ENCODE measurements around the gene AMOTL1. TPM values are rescaled to one million over a fixed set of nuclear protein-coding genes. Genes with fewer than 3 reads are reported as not detected.
A peak's percentile ranks its signal among the peaks of the same experiment; 100 is the strongest.

Gene AMOTL1
- total RNA-seq, 3 donors from 2014 or later = 0.25 to 0.73 (median 0.69) TPM

GRCh38 chr11:94771390-94771789 is 3.2 kb downstream of the AMOTL1 start:
- no peak for DNase-seq
- Mint-ChIP-seq H3K9me3 (no peaks in the 10 kb centered on the region), H3K27me3 (ENCODE audit: low read depth) (peaks cover 34% of the 10 kb centered on the region), H3K36me3 (ENCODE audit: insufficient read depth) (no peaks in the 10 kb centered on the region), H3K4me3 (no peak overlapping the region), H3K4me1 (ENCODE audit: low read depth) (peaks cover 7% of the 10 kb centered on the region)
- no peak for ATAC-seq

- ATAC-seq (no peak), DNase-seq (no peak)
- H3K4me3 Mint-ChIP-seq = no peak overlapping the region
- no peaks in the 10 kb centered on the region for H3K9me3 Mint-ChIP-seq
- peaks cover 7% of the 10 kb centered on the region for H3K4me1 Mint-ChIP-seq (ENCODE audit: low read depth)
- no peaks in the 10 kb centered on the region for H3K36me3 Mint-ChIP-seq (ENCODE audit: insufficient read depth)
- peaks cover 38% of the 10 kb centered on the region for H3K27me3 Mint-ChIP-seq (ENCODE audit: low read depth)
These were observed 3.8 kb downstream of the AMOTL1 start for GRCh38 chr11:94771951-94772350.

GRCh38 chr11:94773842-94774241 is 5.7 kb downstream of the AMOTL1 start:
- Mint-ChIP-seq H3K27me3 (ENCODE audit: low read depth) (peaks cover 38% of the 10 kb centered on the region), H3K4me1 (ENCODE audit: low read depth) (peaks cover 5% of the 10 kb centered on the region), H3K4me3 (no peak overlapping the region), H3K36me3 (ENCODE audit: insufficient read depth) (no peaks in the 10 kb centered on the region), H3K9me3 (no peaks in the 10 kb centered on the region)
- DNase-seq (no peak), ATAC-seq (no peak)

- no peak for ATAC-seq
- peaks cover 37% of the 10 kb centered on the region for H3K27me3 Mint-ChIP-seq (ENCODE audit: low read depth)
- DNase-seq = no peak
- peaks cover 4% of the 10 kb centered on the region for H3K4me1 Mint-ChIP-seq (ENCODE audit: low read depth)
- H3K36me3 Mint-ChIP-seq (ENCODE audit: insufficient read depth) = no peaks in the 10 kb centered on the region
- H3K4me3 Mint-ChIP-seq = no peak overlapping the region
- H3K9me3 Mint-ChIP-seq = no peaks in the 10 kb centered on the region
These were observed 6.2 kb downstream of the AMOTL1 start for GRCh38 chr11:94774345-94774744.

GRCh38 chr11:94775567-94776327 is 7.6 kb downstream of the AMOTL1 start:
- H3K27me3 Mint-ChIP-seq (ENCODE audit: low read depth) = peaks cover 24% of the 10 kb centered on the region
- H3K4me1 Mint-ChIP-seq (ENCODE audit: low read depth) = peaks cover 5% of the 10 kb centered on the region

GRCh38 chr11:94776351-94777321 is 8.5 kb downstream of the AMOTL1 start:
- Mint-ChIP-seq H3K27me3 (ENCODE audit: low read depth) (peaks cover 17% of the 10 kb centered on the region), H3K4me1 (ENCODE audit: low read depth) (peaks cover 10% of the 10 kb centered on the region)
- no peak for ATAC-seq

More at GRCh38 chr11:94775567-94776327, 7.6 kb downstream of the AMOTL1 start:
- DNase-seq = no peak
- no peaks in the 10 kb centered on the region for H3K36me3 Mint-ChIP-seq (ENCODE audit: insufficient read depth)
- no peak overlapping the region for H3K4me3 Mint-ChIP-seq
- no peaks in the 10 kb centered on the region for H3K9me3 Mint-ChIP-seq
- no peak for ATAC-seq

GRCh38 chr11:94780432-94780831 is 12.3 kb downstream of the AMOTL1 start:
- DNase-seq (no peak), ATAC-seq (no peak)
- peaks cover 10% of the 10 kb centered on the region for H3K4me1 Mint-ChIP-seq (ENCODE audit: low read depth)
- no peaks in the 10 kb centered on the region for H3K9me3 Mint-ChIP-seq
- H3K27me3 Mint-ChIP-seq (ENCODE audit: low read depth) = peaks cover 16% of the 10 kb centered on the region
- peak overlapping the region; percentile 2 for H3K4me3 Mint-ChIP-seq
- no peaks in the 10 kb centered on the region for H3K36me3 Mint-ChIP-seq (ENCODE audit: insufficient read depth)

More at GRCh38 chr11:94776351-94777321, 8.5 kb downstream of the AMOTL1 start:
- DNase-seq = no peak
- no peaks in the 10 kb centered on the region for H3K36me3 Mint-ChIP-seq (ENCODE audit: insufficient read depth)
- no peaks in the 10 kb centered on the region for H3K9me3 Mint-ChIP-seq
- no peak overlapping the region for H3K4me3 Mint-ChIP-seq

- DNase-seq (no peak), ATAC-seq (no peak)
- Mint-ChIP-seq H3K4me1 (ENCODE audit: low read depth) (peaks cover 10% of the 10 kb centered on the region), H3K4me3 (no peak overlapping the region), H3K9me3 (no peaks in the 10 kb centered on the region), H3K36me3 (ENCODE audit: insufficient read depth) (no peaks in the 10 kb centered on the region), H3K27me3 (ENCODE audit: low read depth) (peaks cover 13% of the 10 kb centered on the region)
These were observed 13.7 kb downstream of the AMOTL1 start for GRCh38 chr11:94781837-94782236.

GRCh38 chr11:94782446-94782845 is 14.3 kb downstream of the AMOTL1 start:
- H3K4me3 Mint-ChIP-seq = no peak overlapping the region
- no peak for DNase-seq
- peaks cover 12% of the 10 kb centered on the region for H3K27me3 Mint-ChIP-seq (ENCODE audit: low read depth)
- H3K4me1 Mint-ChIP-seq (ENCODE audit: low read depth) = peaks cover 10% of the 10 kb centered on the region
- ATAC-seq = no peak
- no peaks in the 10 kb centered on the region for H3K36me3 Mint-ChIP-seq (ENCODE audit: insufficient read depth)
- H3K9me3 Mint-ChIP-seq = no peaks in the 10 kb centered on the region

GRCh38 chr11:94784884-94785283 is 16.7 kb downstream of the AMOTL1 start:
- ATAC-seq (no peak), DNase-seq (no peak)
- H3K4me1 Mint-ChIP-seq (ENCODE audit: low read depth) = peaks cover 10% of the 10 kb centered on the region
- no peaks in the 10 kb centered on the region for H3K36me3 Mint-ChIP-seq (ENCODE audit: insufficient read depth)
- no peak overlapping the region for H3K4me3 Mint-ChIP-seq
- no peaks in the 10 kb centered on the region for H3K9me3 Mint-ChIP-seq
- H3K27me3 Mint-ChIP-seq (ENCODE audit: low read depth) = peaks cover 7% of the 10 kb centered on the region

GRCh38 chr11:94785509-94785908 is 17.4 kb downstream of the AMOTL1 start:
- no peak overlapping the region for H3K4me3 Mint-ChIP-seq
- ATAC-seq (no peak), DNase-seq (no peak)
- peaks cover 7% of the 10 kb centered on the region for H3K27me3 Mint-ChIP-seq (ENCODE audit: low read depth)
- H3K36me3 Mint-ChIP-seq (ENCODE audit: insufficient read depth) = no peaks in the 10 kb centered on the region
- H3K4me1 Mint-ChIP-seq (ENCODE audit: low read depth) = peaks cover 7% of the 10 kb centered on the region
- H3K9me3 Mint-ChIP-seq = no peaks in the 10 kb centered on the region

- no peak for DNase-seq
- ATAC-seq = no peak
- Mint-ChIP-seq H3K9me3 (no peaks in the 10 kb centered on the region), H3K4me1 (ENCODE audit: low read depth) (no peaks in the 10 kb centered on the region), H3K36me3 (ENCODE audit: insufficient read depth) (no peaks in the 10 kb centered on the region), H3K27me3 (ENCODE audit: low read depth) (peaks cover 7% of the 10 kb centered on the region), H3K4me3 (no peak overlapping the region)
These were observed 18.3 kb downstream of the AMOTL1 start for GRCh38 chr11:94786264-94787126.

GRCh38 chr11:94787801-94788200 is 19.6 kb downstream of the AMOTL1 start:
- no peak for DNase-seq
- Mint-ChIP-seq H3K27me3 (ENCODE audit: low read depth) (peaks cover 10% of the 10 kb centered on the region), H3K4me1 (ENCODE audit: low read depth) (no peaks in the 10 kb centered on the region), H3K4me3 (no peak overlapping the region), H3K9me3 (no peaks in the 10 kb centered on the region), H3K36me3 (ENCODE audit: insufficient read depth) (no peaks in the 10 kb centered on the region)
- no peak for ATAC-seq

GRCh38 chr11:94788396-94788795 is 20.2 kb downstream of the AMOTL1 start:
- H3K36me3 Mint-ChIP-seq (ENCODE audit: insufficient read depth) = no peaks in the 10 kb centered on the region
- DNase-seq (no peak), ATAC-seq (no peak)
- no peaks in the 10 kb centered on the region for H3K4me1 Mint-ChIP-seq (ENCODE audit: low read depth)
- H3K27me3 Mint-ChIP-seq (ENCODE audit: low read depth) = peaks cover 10% of the 10 kb centered on the region
- H3K9me3 Mint-ChIP-seq = no peaks in the 10 kb centered on the region
- no peak overlapping the region for H3K4me3 Mint-ChIP-seq
